GM12878 (cell line): ENCODE measurements around the gene SULF2. TPM values are rescaled to one million over a fixed set of nuclear protein-coding genes. Genes with fewer than 3 reads are reported as not detected.

Source experiments
- ATAC-seq: fragments of 200-7000 bp; cut with Tn5 transposase; 3 replicates; pipeline ENCODE4 v1.9.1; 2020; ENCODE audit warnings: mild to moderate bottlenecking, moderate library complexity
- BruUV-seq: library from RNA; stranded (reverse); fragments of 400-500 nt; replicated peaks from 2 replicates; lab custom pipeline; 2021; lab: Mats Ljungman, UMichigan
- CTCF ChIA-PET: fragments of 300-600 bp; sonication (Branson Sonifier 250); formaldehyde crosslinking; extraction: SDS; loops from one replicate; lab custom pipeline; 2021; ENCODE audit warnings: inconsistent platforms; lab: Yijun Ruan, JAX
- POLR2A ChIA-PET: fragments of 350-600 bp; formaldehyde crosslinking; extraction: SDS; loops from one replicate; lab custom pipeline; 2021; ENCODE audit warnings: inconsistent platforms; lab: Charles Lee
- RAD21 ChIA-PET: fragments of 300-600 bp; sonication (Branson Sonifier 250); formaldehyde crosslinking; loops from one replicate; lab custom pipeline; 2023; ENCODE audit warnings: antibody characterized with exemption; ENCODE audit not compliant: unreplicated experiment; lab: Charles Lee
- SMC1A ChIA-PET: fragments of 300-600 bp; sonication (Branson Sonifier 250); formaldehyde crosslinking; loops from one replicate; lab custom pipeline; 2023; ENCODE audit not compliant: unreplicated experiment, uncharacterized antibody; lab: Charles Lee
- DNase-seq: peaks from one replicate; pipeline ENCODE4 v3.0.0-alpha.2; 2011; ENCODE audit warnings: low read depth, low spot score
- FAIRE-seq: peaks from 3 replicates; lab custom pipeline; 2011; peaks lifted over from hg19 to GRCh38; lab: Jason Lieb, UNC
- H2AFZ ChIP-seq: 2 replicates; pipeline ENCODE4 v1.6.0; 2011; ENCODE audit warnings: low read depth, low read length, control low read depth; ENCODE audit not compliant: control insufficient read depth
- H3K27ac ChIP-seq: 2 replicates; pipeline ENCODE4 v1.5.1; 2011; ENCODE audit warnings: control low read depth; ENCODE audit not compliant: control insufficient read depth, insufficient read depth
- H3K27me3 ChIP-seq, 2 experiments: replicated peaks in 1 of 2; 2 replicates each; pipeline versions ENCODE4 v1.6.0 to v1.6.1; 2011; ENCODE audit warnings: low read length in 1 of 2; ENCODE audit not compliant: control insufficient read depth in 2 of 2, insufficient read depth in 2 of 2
- H3K36me3 ChIP-seq, 2 experiments: 2 replicates each; pipeline ENCODE4 v1.5.1; 2011; ENCODE audit warnings: low read length in 1 of 2; ENCODE audit not compliant: control insufficient read depth in 2 of 2, insufficient read depth in 2 of 2
- H3K4me1 ChIP-seq: 2 replicates; pipeline ENCODE4 v1.6.1; 2011; ENCODE audit warnings: mild to moderate bottlenecking, low read length, moderate library complexity, mixed read lengths; ENCODE audit not compliant: control insufficient read depth, insufficient read depth
- H3K4me2 ChIP-seq: 2 replicates; pipeline ENCODE4 v1.6.0; 2011; ENCODE audit warnings: control low read depth; ENCODE audit not compliant: control insufficient read depth, insufficient read depth
- H3K4me3 ChIP-seq: fragments of 200-600 bp; sonication (generic); 2 replicates; pipeline ENCODE4 v1.5.1; 2016
- H3K79me2 ChIP-seq: 2 replicates; pipeline ENCODE4 v1.6.0; 2011; ENCODE audit warnings: low read length; ENCODE audit not compliant: control insufficient read depth, insufficient read depth
- H3K9ac ChIP-seq: 2 replicates; pipeline ENCODE4 v1.8.0; 2011; ENCODE audit warnings: low read length, control low read depth, mixed read lengths; ENCODE audit not compliant: control insufficient read depth, insufficient read depth
- H3K9me3 ChIP-seq: replicated peaks from 3 replicates; pipeline ENCODE4 v1.5.1; 2011; ENCODE audit warnings: mild to moderate bottlenecking, low read length; ENCODE audit not compliant: control insufficient read depth, insufficient read depth
- H4K20me1 ChIP-seq: 2 replicates; pipeline ENCODE4 v1.6.0; 2011; ENCODE audit not compliant: control insufficient read depth, insufficient read depth
- BACH1 ChIP-seq: fragments of 450-650 bp; IDR thresholded peaks from 2 replicates; pipeline ENCODE4 v1.6.1; 2017; ENCODE audit warnings: mild to moderate bottlenecking, borderline replicate concordance
- CREM ChIP-seq: IDR thresholded peaks from 2 replicates; pipeline ENCODE4 v1.6.1; 2014; ENCODE audit warnings: antibody characterized with exemption, low read depth
- DPF2 ChIP-seq: fragments of 450-650 bp; IDR thresholded peaks from 2 replicates; pipeline ENCODE4 v1.6.1; 2017; ENCODE audit warnings: mild to moderate bottlenecking
- ETV6 ChIP-seq, 2 experiments: fragments of 450-650 bp in 1 of 2; IDR thresholded peaks in 1 of 2; conservative IDR thresholded peaks in 1 of 2; 2 replicates each; pipeline ENCODE4 v1.6.1; 2014; ENCODE audit warnings: antibody characterized with exemption in 1 of 2, borderline replicate concordance in 1 of 2, low read depth in 1 of 2, mild to moderate bottlenecking in 1 of 2, moderate library complexity in 1 of 2
- HDAC2 ChIP-seq: fragments of 200-600 bp; sonication (generic); IDR thresholded peaks from 2 replicates; pipeline ENCODE4 v1.6.1; 2017
- IRF4 ChIP-seq: IDR thresholded peaks from 2 replicates; pipeline ENCODE4 v1.6.1; 2011; ENCODE audit warnings: low read depth, low read length
- JUND ChIP-seq: IDR thresholded peaks from 2 replicates; pipeline ENCODE4 v1.6.1; 2012; ENCODE audit warnings: low read depth, mild to moderate bottlenecking, low read length, improper control_type of control experiment, moderate library complexity
- KLF5 ChIP-seq: fragments of 450-650 bp; IDR thresholded peaks from 2 replicates; pipeline ENCODE4 v1.6.1; 2014; ENCODE audit warnings: mild to moderate bottlenecking; ENCODE audit not compliant: partially characterized antibody
- NFIC ChIP-seq: IDR thresholded peaks from 2 replicates; pipeline ENCODE4 v1.6.1; 2012; ENCODE audit warnings: low read depth, mild to moderate bottlenecking, inconsistent platforms, low read length, moderate library complexity
- NR2C1 ChIP-seq: fragments of 450-650 bp; IDR thresholded peaks from 2 replicates; pipeline ENCODE4 v1.6.1; 2017; ENCODE audit warnings: antibody characterized with exemption, mild to moderate bottlenecking, moderate library complexity
- POLR2AphosphoS2 ChIP-seq: IDR thresholded peaks from 2 replicates; pipeline ENCODE4 v1.6.1; 2011; ENCODE audit warnings: low read depth, mild to moderate bottlenecking, low read length, improper control_type of control experiment, moderate library complexity
- RBBP5 ChIP-seq: fragments of 200-600 bp; sonication (generic); conservative IDR thresholded peaks from 2 replicates; pipeline ENCODE4 v1.6.1; 2016
- SREBF2 ChIP-seq: IDR thresholded peaks from 2 replicates; pipeline ENCODE4 v1.6.1; 2012; ENCODE audit warnings: mild to moderate bottlenecking, low read length
- WRNIP1 ChIP-seq: IDR thresholded peaks from 2 replicates; pipeline ENCODE4 v1.6.1; 2011; ENCODE audit warnings: low read depth, low read length, improper control_type of control experiment, borderline replicate concordance
- ZNF207 ChIP-seq: fragments of 450-650 bp; IDR thresholded peaks from 2 replicates; pipeline ENCODE4 v1.6.1; 2014; ENCODE audit warnings: antibody characterized with exemption, mild to moderate bottlenecking, borderline replicate concordance
- WGBS: methylation state at CpG from one replicate; pipeline ENCODE4 v1.1.6; 2016; ENCODE audit warnings: low lambda C conversion rate; ENCODE audit not compliant: insufficient replicate concordance, insufficient coverage; ENCODE audit errors: missing lambda C conversion rate; 5-methylcytosine and 5-hydroxymethylcytosine counted together
- in situ Hi-C: fragments of 300-500 bp; cut with MboI; formaldehyde crosslinking; loops from 9 replicates; pipeline ENCODE4 v1.14.3; 2018; ENCODE audit warnings: mixed read lengths
- intact Hi-C: fragments of 100-400 bp; cut with micrococcal nuclease; formaldehyde crosslinking; loops from one replicate; pipeline ENCODE4 v1.14.2; 2022; ENCODE audit not compliant: unreplicated experiment
- polyA plus RNA-seq, 11 experiments: library from polyadenylated mRNA; depleted of rRNA in 4 of 11; unstranded in 6 of 11; stranded (reverse) in 5 of 11; fragments of >200 nt; fragmentation: Nextera tagmentation in 4 of 11; fragmentation: Illumina TruSeq in 1 of 11; extraction: Ambion mirVana in 4 of 11; extraction: Trizol in 1 of 11; gene quantifications; 1 replicate in 1 of 11; 2 replicates in 10 of 11; pipeline versions ENCODE4 v1.2.1 to v1.2.3, GENCODE V29; 2011 to 2016; ENCODE audit warnings: inconsistent platforms in 2 of 11, missing spikeins in 2 of 11, low read depth in 1 of 11
- total RNA-seq, 4 experiments: library from RNA; depleted of rRNA in 3 of 4; stranded (reverse); fragments of >200 nt in 3 of 4; fragmentation: Illumina TruSeq in 1 of 4; extraction: Trizol in 1 of 4; gene quantifications; 2 replicates each; pipeline versions ENCODE4 v1.2.1 to v1.2.3, GENCODE V29; 2013 to 2021
- TF ChIP-seq, protein P1 (sequence below): fragments of 450-650 bp; IDR thresholded peaks from 2 replicates; pipeline ENCODE4 v1.6.1; 2017; ENCODE audit warnings: borderline replicate concordance
- TF ChIP-seq, protein P2 (sequence below): IDR thresholded peaks from 2 replicates; pipeline ENCODE4 v1.6.1; 2012; ENCODE audit warnings: low read length, inconsistent platforms

Gene SULF2
- total and polyA plus RNA-seq, 10 of the 15 experiments (the other 5 are each of a cell fraction or from before 2014, with no cell fraction given): 0.69 to 4.1 (median 1.6) TPM

DNA sequence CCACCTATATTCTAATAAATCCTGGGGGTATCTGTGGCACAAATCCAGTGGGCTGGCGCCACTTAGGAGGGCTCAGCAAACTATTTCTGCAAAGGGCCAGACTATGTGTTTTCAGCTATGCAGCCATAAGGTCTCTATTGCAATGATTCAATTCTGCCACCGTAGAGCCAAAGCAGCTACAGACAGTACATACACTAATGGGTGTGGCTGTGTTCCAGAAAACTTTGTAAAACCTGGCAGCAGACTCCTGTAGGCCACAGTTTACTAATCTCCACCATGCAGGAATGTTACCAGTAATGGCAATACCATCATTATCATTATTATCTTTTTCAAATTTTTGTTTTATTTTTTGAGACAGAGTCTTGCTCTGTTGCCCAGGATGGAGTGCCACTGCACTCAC lies 65.7 kb downstream of the SULF2 start:
- TF ChIP-seq KLF5 (no peak), ETV6 (conservative IDR thresholded peaks at IDR 0.05 in 1 of 2, IDR thresholded peaks at IDR 0.05 in 1 of 2; ENCODE audit: borderline replicate concordance in 1 of 2, low read depth in 1 of 2) (peak in 1 of 2 experiments; percentile 65; a peak in 1 of 4 replicates)
- Histone ChIP-seq H3K36me3 (no peaks in the 10 kb centered on the region), H3K27ac (no peak overlapping the region), H3K9me3 (no peaks in the 10 kb centered on the region), H3K9ac (no peak overlapping the region), H2AFZ (no peak overlapping the region), H4K20me1 (no peaks in the 10 kb centered on the region), H3K4me1 (no peaks in the 10 kb centered on the region), H3K79me2 (no peaks in the 10 kb centered on the region), H3K27me3 (no peaks in the 10 kb centered on the region), H3K4me3 (no peak overlapping the region), H3K4me2 (no peak overlapping the region)
- ChIA-PET POLR2A (no interaction called here), SMC1A (interaction anchor here (4.7 kb wide), 1 partner anchor 41 kb away, joined by 21 read pairs; no protein-coding TSS in a partner anchor), RAD21 (no interaction called here), CTCF (interaction anchor here (2.4 kb wide), 1 partner anchor 10 kb away, joined by 7 read pairs; no protein-coding TSS in a partner anchor)
- no peak for FAIRE-seq
- intact Hi-C loops: no loop called here
- no peak for DNase-seq
- WGBS: 63% methylated on average over 2 of the region's 2 CpGs
- in situ Hi-C loops: no loop called here
- ATAC-seq: no peak
- no TSS peak for BruUV-seq

DNA sequence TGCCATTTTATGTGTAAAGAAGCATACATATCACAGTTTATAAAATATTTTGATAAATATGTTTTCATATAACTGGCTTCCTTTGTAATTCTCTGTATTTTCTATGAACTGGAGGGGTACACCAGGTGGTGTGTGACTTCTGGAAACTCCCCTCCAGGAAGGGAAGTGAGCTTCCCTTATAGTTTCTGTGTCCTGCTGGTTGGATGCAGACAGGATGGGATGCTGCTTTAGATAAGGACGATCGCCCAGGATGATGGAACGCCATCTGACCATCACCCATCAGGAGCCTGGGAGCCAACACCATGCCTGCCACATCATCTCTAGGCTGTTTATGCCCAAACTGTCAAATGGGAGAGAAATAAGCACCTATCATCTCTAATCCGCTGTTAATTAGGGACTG lies 66.1 kb downstream of the SULF2 start:
- in situ Hi-C loops (no loop called here), intact Hi-C loops (no loop called here)
- ChIA-PET SMC1A (interaction anchor here (4.7 kb wide), 1 partner anchor 41 kb away, joined by 21 read pairs; no protein-coding TSS in a partner anchor), POLR2A (no interaction called here), CTCF (interaction anchor here (2.4 kb wide), 1 partner anchor 10 kb away, joined by 7 read pairs; no protein-coding TSS in a partner anchor), RAD21 (no interaction called here)
- H3K4me3 ChIP-seq: no peak overlapping the region
- no peaks in the 10 kb centered on the region for H3K4me1 ChIP-seq
- TF ChIP-seq ZNF207 (no peak), DPF2 (no peak), ETV6 (conservative IDR thresholded peaks at IDR 0.05 in 1 of 2, IDR thresholded peaks at IDR 0.05 in 1 of 2; ENCODE audit: borderline replicate concordance in 1 of 2, low read depth in 1 of 2) (no peak), NFIC (no peak), RBBP5 (no peak), WRNIP1 (no peak), CREM (no peak), POLR2AphosphoS2 (no peak), JUND (no peak), SREBF2 (no peak), IRF4 (no peak), HDAC2 (no peak), NR2C1 (no peak), BACH1 (no peak)
- TF ChIP-seq, protein P1, sequence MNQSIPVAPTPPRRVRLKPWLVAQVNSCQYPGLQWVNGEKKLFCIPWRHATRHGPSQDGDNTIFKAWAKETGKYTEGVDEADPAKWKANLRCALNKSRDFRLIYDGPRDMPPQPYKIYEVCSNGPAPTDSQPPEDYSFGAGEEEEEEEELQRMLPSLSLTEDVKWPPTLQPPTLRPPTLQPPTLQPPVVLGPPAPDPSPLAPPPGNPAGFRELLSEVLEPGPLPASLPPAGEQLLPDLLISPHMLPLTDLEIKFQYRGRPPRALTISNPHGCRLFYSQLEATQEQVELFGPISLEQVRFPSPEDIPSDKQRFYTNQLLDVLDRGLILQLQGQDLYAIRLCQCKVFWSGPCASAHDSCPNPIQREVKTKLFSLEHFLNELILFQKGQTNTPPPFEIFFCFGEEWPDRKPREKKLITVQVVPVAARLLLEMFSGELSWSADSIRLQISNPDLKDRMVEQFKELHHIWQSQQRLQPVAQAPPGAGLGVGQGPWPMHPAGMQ: no peak
- TF ChIP-seq, protein P2, sequence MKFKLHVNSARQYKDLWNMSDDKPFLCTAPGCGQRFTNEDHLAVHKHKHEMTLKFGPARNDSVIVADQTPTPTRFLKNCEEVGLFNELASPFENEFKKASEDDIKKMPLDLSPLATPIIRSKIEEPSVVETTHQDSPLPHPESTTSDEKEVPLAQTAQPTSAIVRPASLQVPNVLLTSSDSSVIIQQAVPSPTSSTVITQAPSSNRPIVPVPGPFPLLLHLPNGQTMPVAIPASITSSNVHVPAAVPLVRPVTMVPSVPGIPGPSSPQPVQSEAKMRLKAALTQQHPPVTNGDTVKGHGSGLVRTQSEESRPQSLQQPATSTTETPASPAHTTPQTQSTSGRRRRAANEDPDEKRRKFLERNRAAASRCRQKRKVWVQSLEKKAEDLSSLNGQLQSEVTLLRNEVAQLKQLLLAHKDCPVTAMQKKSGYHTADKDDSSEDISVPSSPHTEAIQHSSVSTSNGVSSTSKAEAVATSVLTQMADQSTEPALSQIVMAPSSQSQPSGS: no peak
- H3K4me2 ChIP-seq: no peak overlapping the region
- H3K27ac ChIP-seq: no peak overlapping the region
- no peaks in the 10 kb centered on the region for H4K20me1 ChIP-seq
- no peak overlapping the region for H2AFZ ChIP-seq
- no peaks in the 10 kb centered on the region for H3K9me3 ChIP-seq
- H3K36me3 ChIP-seq: no peaks in the 10 kb centered on the region
- ATAC-seq (no peak), DNase-seq (no peak), FAIRE-seq (no peak)
- no peaks in the 10 kb centered on the region for H3K27me3 ChIP-seq
- no TSS peak for BruUV-seq
- WGBS: 44% methylated on average over 4 of the region's 4 CpGs
- no peaks in the 10 kb centered on the region for H3K79me2 ChIP-seq
- no peak overlapping the region for H3K9ac ChIP-seq
